GM19438 (cell line): Measurements from ENCODE around the gene SDR42E2.
"Not testable (repeated sequence)": the region's sequence is repeated elsewhere in the genome, so short reads cannot be mapped to it uniquely, and the experiment has no call there.

Experiments
- ATAC-seq: cut with Tn5 transposase; IDR thresholded peaks from one replicate; pipeline ENCODE4 v1.9.1; 2021; ENCODE audit warnings: low read depth; ENCODE audit not compliant: unreplicated experiment

The SDR42E2 gene

GRCh38 chr16:22161999-22162655 lies at the start of gene SDR42E2:
TSS of gene SDR42E2 (plus strand) at chr16:22162506. CDS start at chr16:22165583, 3,077 bp downstream.
- ATAC-seq, result no peak

- no peak for ATAC-seq
Observed at GRCh38 chr16:22116095-22116700, 46.1 kb upstream of the SDR42E2 start.

GRCh38 chr16:22117609-22118008 lies 44.7 kb upstream of the SDR42E2 start:
- ATAC-seq, result no peak

- ATAC-seq, result no peak
Observed at GRCh38 chr16:22120440-22120839, 41.9 kb upstream of the SDR42E2 start.

GRCh38 chr16:22122239-22122638 lies 40.1 kb upstream of the SDR42E2 start:
- no peak for ATAC-seq

GRCh38 chr16:22123146-22123545 lies 39.2 kb upstream of the SDR42E2 start:
- no peak for ATAC-seq

- ATAC-seq, result no peak
Observed at GRCh38 chr16:22123759-22124490, 38.4 kb upstream of the SDR42E2 start.

- no peak for ATAC-seq
Observed at GRCh38 chr16:22124583-22125284, 37.6 kb upstream of the SDR42E2 start.

GRCh38 chr16:22126037-22126558 lies 36.2 kb upstream of the SDR42E2 start:
- no peak for ATAC-seq

GRCh38 chr16:22128537-22128936 lies 33.8 kb upstream of the SDR42E2 start:
- not testable (repeated sequence) for ATAC-seq

- no peak for ATAC-seq
Observed at GRCh38 chr16:22130528-22130927, 31.8 kb upstream of the SDR42E2 start.

- ATAC-seq, result no peak
Observed at GRCh38 chr16:22132801-22133200, 29.5 kb upstream of the SDR42E2 start.

GRCh38 chr16:22138482-22138881 lies 23.8 kb upstream of the SDR42E2 start:
- no peak for ATAC-seq

- no peak for ATAC-seq
Observed at GRCh38 chr16:22139008-22139407, 23.3 kb upstream of the SDR42E2 start.

- ATAC-seq, result no peak
Observed at GRCh38 chr16:22139732-22140131, 22.6 kb upstream of the SDR42E2 start.

GRCh38 chr16:22141767-22142166 lies 20.5 kb upstream of the SDR42E2 start:
- no peak for ATAC-seq

- no peak for ATAC-seq
Observed at GRCh38 chr16:22144520-22144919, 17.8 kb upstream of the SDR42E2 start.

- ATAC-seq, result no peak
Observed at GRCh38 chr16:22147853-22148252, 14.5 kb upstream of the SDR42E2 start.

- no peak for ATAC-seq
Observed at GRCh38 chr16:22151246-22151998, 10.9 kb upstream of the SDR42E2 start.

- ATAC-seq, result no peak
Observed at GRCh38 chr16:22152316-22152715, 10.0 kb upstream of the SDR42E2 start.
